ENCODE data around the gene VSIR.
A peak's percentile ranks its signal among the peaks of the same experiment; 100 is the strongest.

VSIR gene

DNA sequence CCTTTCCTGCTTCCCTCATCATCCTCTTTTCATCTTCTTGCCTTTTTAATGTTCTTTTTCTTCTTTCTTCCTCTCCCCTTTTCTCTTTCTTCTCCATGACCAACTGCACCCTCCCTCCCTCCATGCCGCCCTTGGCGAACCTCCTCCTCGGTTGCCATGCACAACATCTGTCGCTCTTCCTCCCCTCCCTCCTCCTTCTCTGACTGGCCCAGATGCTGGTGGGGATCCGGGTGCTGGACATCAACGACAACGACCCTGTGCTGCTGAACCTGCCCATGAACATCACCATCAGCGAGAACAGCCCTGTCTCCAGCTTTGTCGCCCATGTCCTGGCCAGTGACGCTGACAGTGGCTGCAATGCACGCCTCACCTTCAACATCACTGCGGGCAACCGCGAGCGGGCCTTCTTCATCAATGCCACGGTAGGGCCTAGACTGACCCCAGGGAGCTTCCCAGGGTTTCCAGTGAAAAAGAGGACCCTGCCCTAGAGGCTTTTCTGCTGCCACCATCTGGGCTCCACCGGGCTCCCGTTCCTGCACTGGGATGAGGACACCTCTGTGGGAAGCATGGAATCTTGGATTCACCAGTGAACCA is 11.5 kb upstream of the VSIR start:
- no peak overlapping the region for H3K4me3 ChIP-seq (ENCODE audit: low read length)
- no peak for DNase-seq (ENCODE audit: low read depth, low spot score)

DNA sequence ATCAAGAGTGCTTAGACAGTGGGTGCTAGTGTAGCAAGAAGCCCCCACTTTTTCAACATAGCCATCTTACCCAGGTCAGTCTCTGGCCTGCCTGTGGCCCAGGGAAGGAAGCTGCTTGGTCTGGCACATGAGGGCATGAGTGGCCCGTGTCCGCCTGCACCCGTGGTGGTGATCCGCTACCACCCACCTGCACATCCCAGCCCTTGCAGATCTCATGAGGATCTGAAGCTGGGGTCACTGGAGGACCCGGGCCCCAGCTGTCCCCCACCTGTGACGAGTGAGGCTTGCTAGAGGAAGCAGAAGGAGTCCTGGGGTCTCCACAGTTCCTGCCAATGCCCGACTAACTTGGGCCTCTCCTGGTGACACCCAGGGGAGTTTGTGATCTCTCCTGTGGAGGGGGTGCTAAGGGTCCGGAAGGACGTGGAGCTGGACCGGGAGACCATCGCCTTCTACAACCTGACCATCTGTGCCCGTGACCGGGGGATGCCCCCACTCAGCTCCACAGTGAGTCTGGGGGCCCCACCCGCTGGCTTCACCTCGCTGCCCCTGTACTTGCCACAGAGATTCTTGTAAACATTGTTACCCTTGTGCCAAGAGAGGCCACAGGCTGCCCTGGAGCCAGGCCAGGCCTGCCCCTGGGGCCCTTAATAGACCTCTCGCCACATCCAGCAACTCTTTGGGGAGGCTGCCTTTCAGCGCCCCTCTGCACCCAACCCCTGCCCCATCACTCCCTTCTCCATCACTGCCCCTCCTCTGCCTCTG is 10.8 kb upstream of the VSIR start:
- no peak overlapping the region for H3K4me3 ChIP-seq (ENCODE audit: low read length)
- no peak for DNase-seq (ENCODE audit: low read depth, low spot score)

DNA sequence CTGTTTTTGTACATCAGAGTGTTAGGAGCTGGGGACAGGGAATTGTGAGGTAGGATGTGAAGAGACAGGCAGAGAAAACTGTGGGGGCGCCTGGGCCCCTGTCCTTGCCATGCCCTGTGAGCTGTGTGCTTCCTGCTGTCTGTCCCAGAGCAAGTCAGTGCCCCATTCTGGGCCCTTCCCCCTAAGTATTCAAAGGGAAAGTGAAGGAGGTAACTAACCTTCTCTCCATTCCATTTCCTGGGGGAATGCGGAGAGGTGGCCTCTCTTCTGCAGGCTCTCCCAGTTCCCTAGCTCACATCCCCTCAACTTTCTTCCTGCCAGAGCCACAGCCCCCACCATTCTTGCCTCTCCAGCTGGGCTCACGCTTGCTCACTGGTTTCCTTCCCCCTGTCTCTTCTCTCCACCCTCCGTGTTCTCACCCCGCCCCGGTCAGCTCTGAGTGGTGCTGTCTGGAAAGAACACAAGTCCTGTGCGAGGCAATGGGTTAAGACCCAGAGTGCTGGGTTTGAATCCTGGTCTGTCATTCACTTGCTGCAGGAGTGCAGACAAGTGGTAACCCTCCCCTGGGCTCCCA is 9.7 kb upstream of the VSIR start:
- DNase-seq (ENCODE audit: low read depth, low spot score) = no peak
- no peak overlapping the region for H3K4me3 ChIP-seq (ENCODE audit: low read length)

DNA sequence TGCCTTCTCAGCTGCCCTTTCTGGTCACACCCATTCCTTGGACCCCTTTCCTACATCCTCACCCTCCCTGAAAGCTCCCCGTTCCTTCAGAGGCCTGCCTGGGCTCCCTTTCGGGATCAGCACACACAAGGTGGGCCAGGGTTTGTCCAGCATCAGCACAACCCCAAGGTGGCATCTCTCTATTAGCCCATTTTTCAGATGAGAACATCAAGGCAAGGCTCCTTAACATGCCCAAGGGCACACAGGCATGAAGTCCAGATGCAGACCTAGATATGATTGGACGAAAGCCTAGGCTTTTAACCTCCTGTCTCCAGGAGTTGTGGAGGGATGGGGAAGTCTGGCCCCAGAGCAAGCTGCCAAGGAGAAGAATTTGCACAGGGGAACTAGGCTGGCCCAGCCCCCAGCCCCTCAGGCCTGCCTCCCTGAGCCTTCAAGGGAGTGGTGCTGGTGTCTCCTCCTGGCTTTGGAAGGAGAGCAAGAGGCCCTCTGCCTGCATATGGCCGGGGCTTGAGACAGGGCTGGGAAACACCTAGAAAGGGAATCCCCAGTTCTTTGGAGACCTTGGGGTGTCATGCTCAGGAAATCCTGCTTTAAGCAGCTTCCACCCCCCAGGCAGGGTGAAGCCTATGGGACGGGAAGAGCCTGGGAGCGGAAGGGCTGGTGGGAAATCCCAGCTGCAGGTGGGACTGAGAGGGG is 9.0 kb upstream of the VSIR start:
- DNase-seq (ENCODE audit: low read depth, low spot score) = no peak
- no peak overlapping the region for H3K4me3 ChIP-seq (ENCODE audit: low read length)

DNA sequence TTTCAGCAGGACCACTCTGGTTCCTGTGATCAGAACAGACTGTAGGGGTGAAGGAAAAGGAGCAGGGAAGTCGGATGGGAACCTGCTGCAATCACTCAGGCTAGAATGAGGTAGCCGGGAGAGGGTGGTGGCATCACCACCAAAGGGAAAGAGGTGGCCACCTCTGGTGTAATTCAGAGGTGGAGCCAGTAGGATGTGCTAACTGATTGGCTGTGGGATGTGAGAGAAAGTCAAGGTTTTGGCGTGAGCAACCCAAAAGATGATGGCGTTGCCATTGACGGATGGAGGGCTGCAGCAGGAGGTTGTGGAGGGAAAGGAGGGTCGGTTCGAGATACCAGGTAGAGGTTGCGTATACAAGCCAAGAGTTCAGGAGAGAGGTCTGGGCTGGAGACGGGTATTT is 7.4 kb upstream of the VSIR start:
- H3K4me3 ChIP-seq (ENCODE audit: low read length) = no peak overlapping the region
- DNase-seq (ENCODE audit: low read depth, low spot score) = no peak

DNA sequence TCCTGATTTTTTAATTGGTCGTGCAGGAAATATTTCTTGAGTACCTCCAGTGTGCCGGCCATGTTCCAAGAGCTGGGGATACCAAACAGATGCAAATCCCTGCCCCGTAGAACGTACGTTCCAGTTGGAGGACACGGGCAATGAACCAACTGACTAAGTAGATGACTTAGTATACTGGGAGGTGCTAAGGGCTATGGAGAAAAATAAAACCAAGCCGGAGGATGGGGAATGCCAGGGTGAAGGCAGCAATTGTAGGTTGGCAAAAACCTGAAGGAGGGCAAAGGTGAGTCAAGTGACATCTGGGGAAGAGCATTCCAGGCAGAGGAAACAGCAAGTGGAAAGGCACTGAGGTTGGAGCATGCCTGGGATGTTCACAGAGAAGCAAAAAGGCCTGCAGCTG is 6.8 kb upstream of the VSIR start:
- no peak for DNase-seq (ENCODE audit: low read depth, low spot score)
- H3K4me3 ChIP-seq (ENCODE audit: low read length) = no peak overlapping the region

DNA sequence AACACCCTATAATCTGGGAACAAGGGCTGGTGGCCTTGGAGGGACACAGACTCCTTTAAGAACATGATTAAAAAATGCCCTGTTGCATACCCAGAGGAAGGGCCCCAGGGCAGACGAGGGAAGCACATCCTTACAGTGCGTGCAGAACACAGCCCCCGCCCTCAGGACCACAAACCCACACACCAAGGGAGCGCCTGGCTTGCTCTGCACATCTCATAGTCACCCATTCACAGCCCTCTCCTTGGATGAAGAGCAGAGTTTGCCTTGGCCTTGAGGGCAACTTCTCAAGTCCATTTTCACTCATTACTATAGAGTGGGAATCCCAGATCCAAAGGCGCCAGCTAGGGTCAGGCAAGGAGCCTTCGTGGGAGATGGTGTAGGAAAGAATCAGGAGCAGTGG is 6.3 kb upstream of the VSIR start:
- DNase-seq (ENCODE audit: low read depth, low spot score) = peak; percentile 46
- H3K4me3 ChIP-seq (ENCODE audit: low read length) = no peak overlapping the region

DNA sequence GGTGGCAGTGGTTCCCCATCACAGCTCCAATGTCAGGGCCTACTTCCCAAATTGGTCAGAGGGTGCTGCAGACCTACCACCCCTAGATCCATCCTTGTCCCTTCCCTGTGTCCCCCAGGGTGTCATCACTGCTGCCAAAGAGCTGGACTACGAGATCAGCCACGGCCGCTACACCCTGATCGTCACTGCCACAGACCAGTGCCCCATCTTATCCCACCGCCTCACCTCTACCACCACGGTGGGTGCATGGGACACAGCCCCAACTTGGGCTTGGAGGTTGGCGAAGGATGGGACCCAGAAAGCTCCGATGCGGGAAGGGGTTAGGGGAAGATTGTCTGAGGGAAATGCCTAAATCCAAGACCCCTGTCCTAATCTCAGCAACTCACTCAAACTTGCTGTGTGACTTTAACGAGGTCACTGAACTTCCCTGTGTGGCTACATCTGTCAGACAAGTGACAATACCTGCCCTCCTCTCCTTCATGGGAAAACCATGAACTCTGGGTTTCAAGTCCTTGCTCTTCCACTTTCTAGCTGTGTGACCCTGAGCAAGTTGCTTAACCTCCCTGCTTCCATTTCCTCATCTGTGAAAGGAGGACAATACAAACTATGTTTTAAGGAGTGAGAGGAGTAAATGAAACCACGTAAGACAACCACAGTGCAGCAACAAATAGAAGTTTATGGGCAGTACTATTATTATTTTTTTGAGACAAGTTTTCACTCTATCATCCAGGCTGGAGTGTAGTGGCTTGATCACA is 4.9 kb upstream of the VSIR start:
- DNase-seq (ENCODE audit: low read depth, low spot score) = no peak

DNA sequence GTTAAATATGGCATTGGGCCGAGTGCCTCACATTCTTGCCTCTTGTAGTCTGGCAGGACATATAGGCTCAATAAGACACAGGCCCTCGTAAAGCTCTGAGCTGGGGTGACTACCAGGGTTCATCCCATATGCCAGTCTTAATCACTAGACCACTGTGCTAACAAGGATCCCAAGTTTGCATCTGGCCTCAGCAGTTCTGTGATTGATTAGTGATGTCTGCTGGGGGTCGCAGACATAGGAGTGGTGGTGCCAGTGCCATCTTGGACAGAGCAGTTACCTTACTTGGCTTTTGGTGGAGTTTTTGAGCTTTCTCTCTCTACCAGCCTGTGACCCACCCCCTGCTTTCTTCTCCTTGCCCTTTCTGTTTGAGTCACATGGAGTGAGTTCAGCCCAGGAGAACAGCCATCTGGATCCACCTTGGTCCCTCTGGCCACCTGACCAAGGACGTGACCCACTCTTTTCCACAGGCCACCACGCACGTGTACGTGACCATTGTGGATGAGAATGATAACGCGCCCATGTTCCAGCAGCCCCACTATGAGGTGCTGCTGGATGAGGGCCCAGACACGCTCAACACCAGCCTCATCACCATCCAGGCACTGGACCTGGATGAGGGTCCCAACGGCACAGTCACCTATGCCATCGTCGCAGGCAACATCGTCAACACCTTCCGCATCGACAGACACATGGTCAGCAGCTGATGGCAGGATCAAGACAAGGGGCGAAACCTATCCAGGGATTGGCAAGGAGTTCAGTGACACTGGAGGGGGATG is 4.1 kb upstream of the VSIR start:
- no peak for DNase-seq (ENCODE audit: low read depth, low spot score)
- H3K4me3 ChIP-seq (ENCODE audit: low read length) = no peak overlapping the region

More for the DNA sequence above, 4.9 kb upstream of the VSIR start:
- no peak overlapping the region for H3K4me3 ChIP-seq (ENCODE audit: low read length)

DNA sequence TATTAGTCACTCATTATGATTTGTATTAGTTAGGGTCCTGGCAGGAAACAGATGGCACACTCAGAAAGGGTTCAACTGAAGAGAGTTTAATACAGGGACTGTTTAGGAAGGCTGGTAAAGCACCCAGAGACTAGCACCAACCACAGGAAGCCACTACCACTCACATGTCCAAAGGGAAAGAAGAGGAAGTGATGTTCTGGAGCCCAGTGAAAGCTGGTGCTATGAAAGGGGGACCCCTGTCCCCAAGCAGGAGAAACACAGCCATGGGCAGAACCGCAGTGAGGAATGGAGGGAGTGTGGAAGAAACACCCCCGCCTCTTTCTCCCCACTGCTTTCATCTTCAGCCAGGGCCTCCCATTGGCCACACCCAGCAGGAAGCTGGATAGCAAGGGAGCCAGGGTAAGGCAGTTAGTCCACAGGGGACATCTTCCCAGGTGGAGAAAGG is 3.2 kb upstream of the VSIR start:
- DNase-seq (ENCODE audit: low read depth, low spot score) = no peak
- H3K4me3 ChIP-seq (ENCODE audit: low read length) = no peak overlapping the region

DNA sequence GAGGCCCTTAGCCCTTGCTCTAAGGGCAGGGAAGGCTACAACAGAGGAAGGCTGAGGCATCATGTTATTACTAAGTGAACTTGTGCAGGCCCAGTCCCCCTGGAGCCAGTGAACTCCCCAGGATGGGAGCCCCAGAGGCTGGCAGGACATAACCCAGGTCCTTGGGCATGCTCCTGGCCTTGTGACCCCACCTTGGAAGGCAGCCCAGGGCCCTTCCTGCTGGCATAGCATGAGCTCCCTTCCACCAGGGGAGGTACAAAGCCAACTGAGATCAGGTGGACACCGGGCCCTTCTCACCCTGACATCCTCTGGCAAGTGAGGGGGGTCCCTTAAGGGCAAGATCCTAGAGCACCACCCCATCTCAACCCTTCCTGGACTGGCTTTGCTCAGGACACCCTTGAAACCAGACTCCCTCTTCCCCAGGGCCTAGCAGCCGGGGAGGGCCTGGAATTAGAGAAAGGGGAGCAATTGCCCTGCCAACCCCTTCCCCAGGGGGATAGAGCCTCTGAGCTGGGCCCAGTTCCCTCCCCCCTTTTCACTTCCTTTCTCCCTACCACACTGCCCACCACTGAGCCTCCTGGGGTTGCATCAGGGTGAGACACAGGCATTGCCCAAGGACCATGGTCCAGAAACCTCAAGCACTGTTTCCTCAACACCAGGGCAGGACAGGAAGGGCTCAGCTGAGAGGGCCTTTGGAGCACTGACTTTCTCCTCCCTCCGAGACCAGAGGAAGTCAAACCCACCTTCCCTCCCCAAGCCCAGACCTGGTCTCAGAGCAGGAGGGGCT is 1.8 kb upstream of the VSIR start:
- H3K4me3 ChIP-seq (ENCODE audit: low read length) = no peak overlapping the region
- DNase-seq (ENCODE audit: low read depth, low spot score) = no peak

DNA sequence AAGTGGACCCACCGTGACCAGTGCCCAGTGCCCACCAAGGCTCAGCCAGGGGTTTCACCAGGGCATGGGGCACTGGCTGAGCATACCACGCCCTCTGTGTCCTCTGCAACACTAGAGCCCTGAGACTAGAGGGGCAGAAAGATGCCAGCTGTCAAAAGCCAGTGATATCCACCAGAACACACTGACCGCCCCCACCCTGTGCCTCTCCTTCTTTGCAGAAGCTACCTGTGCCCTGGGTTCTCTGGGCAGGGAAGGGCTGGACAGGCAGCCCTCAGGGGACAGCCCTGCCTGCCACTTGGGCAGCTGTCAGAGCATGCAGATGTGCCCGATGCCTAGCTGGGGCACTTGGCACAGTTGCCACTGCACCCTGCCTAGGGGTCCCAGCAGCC is 494 bp downstream of the VSIR start:
- H3K4me3 ChIP-seq (ENCODE audit: low read length) = peak overlapping the region; percentile 64
- DNase-seq (ENCODE audit: low read depth, low spot score) = no peak

DNA sequence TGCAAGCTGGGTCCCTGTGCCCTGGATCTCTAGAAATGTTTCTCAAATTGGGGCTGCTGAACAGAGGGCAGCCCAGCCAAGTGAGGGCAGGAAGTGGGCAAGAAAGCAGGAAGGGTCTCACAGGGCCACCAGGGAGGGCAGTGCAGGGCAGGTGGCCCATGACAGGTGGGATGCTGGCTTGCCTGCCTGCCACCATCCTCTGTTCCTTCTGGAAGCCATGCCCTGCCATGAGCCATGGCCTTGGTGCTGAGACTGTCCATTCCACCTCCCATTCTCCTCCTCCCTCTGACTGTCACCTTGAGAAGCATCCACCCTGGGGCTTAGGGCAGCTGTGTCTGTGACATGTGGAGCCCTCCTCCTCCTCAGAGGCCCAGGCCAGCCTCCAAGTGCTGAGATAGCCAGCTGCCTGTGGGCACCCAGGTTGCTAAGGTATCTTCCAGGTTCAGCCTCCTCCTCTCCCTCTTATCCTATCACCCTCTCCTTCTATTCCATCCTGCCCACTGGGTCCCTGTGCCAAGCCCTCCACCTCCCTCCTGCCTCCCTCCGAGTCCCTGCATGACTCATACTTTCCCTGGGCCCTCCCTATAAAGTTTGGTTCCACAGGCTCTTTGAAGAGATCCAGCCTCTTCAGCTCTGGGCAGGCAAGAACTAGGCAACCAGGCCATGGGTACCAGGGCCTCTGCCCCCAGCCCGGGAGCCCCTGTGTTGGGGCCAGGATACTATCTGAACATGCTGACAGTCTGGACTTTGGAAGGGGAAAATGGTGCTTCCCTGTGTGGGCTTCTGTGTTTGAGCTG is 1.3 kb downstream of the VSIR start:
- DNase-seq (ENCODE audit: low read depth, low spot score) = no peak
- no peak overlapping the region for H3K4me3 ChIP-seq (ENCODE audit: low read length)

DNA sequence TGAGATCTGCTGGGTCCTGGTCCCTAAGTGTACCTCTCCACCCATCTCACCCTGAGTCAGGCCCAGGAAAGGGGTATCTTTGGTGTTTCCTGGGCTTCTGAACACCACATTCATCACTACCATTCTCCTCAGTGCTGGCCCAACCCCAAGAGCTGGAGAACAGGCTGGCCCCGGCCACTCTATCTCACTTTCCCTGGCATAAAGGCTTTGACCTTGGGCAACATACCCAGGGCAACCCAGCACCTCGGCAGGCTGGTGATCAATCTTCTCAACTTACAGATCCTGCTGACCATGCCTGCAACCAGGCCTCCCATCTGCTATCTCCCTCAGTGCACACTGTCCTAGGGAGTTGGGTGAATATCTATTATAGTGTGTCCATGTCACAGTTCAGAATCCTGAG is 2.1 kb downstream of the VSIR start:
- H3K4me3 ChIP-seq (ENCODE audit: low read length) = no peak overlapping the region
- no peak for DNase-seq (ENCODE audit: low read depth, low spot score)

DNA sequence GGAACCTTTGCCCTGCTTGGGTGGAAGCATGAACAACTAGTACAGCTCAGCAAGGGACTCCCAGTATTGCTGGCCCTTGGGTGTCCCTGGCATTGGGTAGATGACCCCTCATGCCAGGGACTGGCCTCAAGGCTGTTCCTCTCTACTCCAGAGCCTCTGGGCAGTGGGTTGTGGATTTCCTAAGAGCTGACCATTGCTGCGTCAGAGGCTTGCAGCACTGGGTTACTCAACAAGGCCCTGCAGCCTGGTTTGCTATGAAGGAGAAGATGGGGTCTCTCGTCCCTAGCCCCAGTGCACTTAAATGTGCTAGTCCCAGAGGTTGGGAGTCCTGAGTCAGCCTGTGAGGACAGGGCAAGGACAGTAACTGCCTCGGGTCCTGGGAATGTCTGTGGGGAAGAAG is 2.5 kb downstream of the VSIR start:
- no peak overlapping the region for H3K4me3 ChIP-seq (ENCODE audit: low read length)
- no peak for DNase-seq (ENCODE audit: low read depth, low spot score)

DNA sequence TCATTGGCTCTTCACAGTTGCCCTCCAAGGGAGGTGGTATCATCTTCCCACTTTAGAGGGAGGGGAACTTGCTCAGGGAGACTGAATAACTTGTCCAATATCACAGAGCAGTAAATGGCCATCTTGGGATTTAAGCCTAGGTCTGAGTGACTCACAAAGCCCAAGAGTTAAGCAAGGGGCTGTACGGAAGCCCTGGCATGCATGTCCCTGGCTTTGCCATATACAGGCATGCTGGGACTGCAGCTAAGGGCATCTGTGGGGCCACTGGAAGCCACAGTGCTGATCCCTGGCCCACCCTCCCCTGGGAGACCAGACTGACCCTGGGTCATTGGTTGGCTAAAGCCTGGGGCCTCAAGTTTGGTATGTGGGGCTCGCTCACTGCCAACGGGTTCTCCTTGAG is 3.1 kb downstream of the VSIR start:
- H3K4me3 ChIP-seq (ENCODE audit: low read length) = no peak overlapping the region
- no peak for DNase-seq (ENCODE audit: low read depth, low spot score)

DNA sequence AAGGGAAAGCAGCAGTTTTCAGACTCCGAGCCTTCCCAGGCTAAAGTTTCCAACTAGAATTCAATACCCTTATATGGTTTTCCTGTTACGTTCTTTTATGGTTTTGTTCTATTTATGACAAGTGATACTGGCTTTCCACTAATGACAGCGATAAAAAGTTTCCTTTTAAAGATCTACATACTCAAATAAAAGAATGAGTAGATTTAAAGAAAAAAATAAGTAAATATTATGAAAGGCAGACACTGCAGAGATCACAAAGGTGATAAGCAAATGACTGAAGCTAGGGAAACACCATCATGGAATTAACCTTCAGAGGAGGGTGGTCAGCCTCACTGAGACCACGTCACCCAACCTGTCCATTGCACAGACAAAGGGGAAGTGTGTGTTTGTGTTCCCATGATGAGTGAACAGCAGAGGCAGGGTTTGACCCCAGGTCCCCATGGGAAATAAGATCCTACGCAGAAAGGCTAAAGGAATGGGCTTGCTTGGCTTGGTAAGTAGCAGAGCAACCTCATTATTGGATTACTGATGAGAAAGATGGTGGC is 4.0 kb downstream of the VSIR start:
- no peak for DNase-seq (ENCODE audit: low read depth, low spot score)
- peak overlapping the region; percentile 47 for H3K4me3 ChIP-seq (ENCODE audit: low read length)

Measured in Jurkat, Clone E6-1 (cell line).